ENCODE results near the gene BCAP29. TPM values are rescaled to one million over a fixed set of nuclear protein-coding genes. Genes with fewer than 3 reads are reported as not detected.

BCAP29 gene
- total RNA-seq, 1 experiment from 2014 or later, result 43.2 TPM

GRCh38 chr7:107591421-107591820, 11.4 kb downstream of the BCAP29 start:
- Histone ChIP-seq H3K9me3 (ENCODE audit: control insufficient read depth in 1 of 2, insufficient read depth in 1 of 2, low read depth in 1 of 2, low read length in 2 of 2) (no peaks in the 10 kb centered on the region), H3K36me3 (ENCODE audit: control insufficient read depth in 1 of 2, insufficient read depth in 2 of 2, low read length in 2 of 2) (peaks cover 0 to 16% of the 10 kb centered on the region in 2 experiments; a peak in 1 of 4 replicates), H3K27me3 (ENCODE audit: insufficient read depth, low read length) (no peaks in the 10 kb centered on the region), H3K4me1 (ENCODE audit: control insufficient read depth in 1 of 2, insufficient read depth in 2 of 2, low read length in 2 of 2) (no peaks in the 10 kb centered on the region), H3K4me2 (ENCODE audit: low read length) (no peak overlapping the region), H3K27ac (ENCODE audit: low read depth, low read length) (no peak overlapping the region), H3K79me2 (ENCODE audit: insufficient read depth, low read length) (peaks cover 6% of the 10 kb centered on the region; the same call in 1 of the 2 replicates), H3K9me2 (ENCODE audit: insufficient read depth) (no peaks in the 10 kb centered on the region), H3K9ac (ENCODE audit: low read length) (no peak overlapping the region), H4K20me1 (ENCODE audit: insufficient read depth) (no peaks in the 10 kb centered on the region), H3K4me3 (replicated peaks in 1 of 2; ENCODE audit: low read depth in 1 of 2, low read length in 2 of 2) (no peak overlapping the region), H2AFZ (ENCODE audit: low read depth, low read length, poor library complexity, severe bottlenecking) (no peak overlapping the region)
- BruUV-seq (replicated peaks), result no TSS peak
- ChIA-PET CTCF (no interaction called here), RAD21 (ENCODE audit: low non-redundant PET in 1 of 2, low total read pairs in 2 of 2, uncharacterized antibody in 2 of 2, unreplicated experiment in 2 of 2) (no interaction called here), POLR2A (no interaction called here)
- DNase-seq (ENCODE audit: low read depth, low spot score), result no peak
- no peak for ATAC-seq
- TF ChIP-seq SIN3A (IDR thresholded peaks at IDR 0.05; ENCODE audit: low read depth), result no peak
- intact Hi-C loops (cut with micrococcal nuclease), result loop anchor here (10.0 kb wide), 1 partner anchor 337 kb away; no protein-coding TSS in a partner anchor

- POLR2A ChIA-PET, result no interaction called here
Measured at GRCh38 chr7:107592361-107593024, 12.4 kb downstream of the BCAP29 start.

More at GRCh38 chr7:107592361-107593024, 12.4 kb downstream of the BCAP29 start:
- ATAC-seq (no peak), DNase-seq (ENCODE audit: low read depth, low spot score) (no peak)
- no peak for TF ChIP-seq YY1 (IDR thresholded peaks at IDR 0.05; ENCODE audit: extremely low read depth, insufficient replicate concordance, low read depth, low read length)
- no peak for TF ChIP-seq EGR1 (IDR thresholded peaks at IDR 0.05; ENCODE audit: low read depth)
- TF ChIP-seq REST (IDR thresholded peaks at IDR 0.05; ENCODE audit: low read depth), result no peak
- no peak for TF ChIP-seq SP1 (IDR thresholded peaks at IDR 0.05; ENCODE audit: low read depth)
- TF ChIP-seq POLR2AphosphoS5 (IDR thresholded peaks at IDR 0.05; ENCODE audit: low read depth, low read length), result no peak
- Histone ChIP-seq H3K4me1 (ENCODE audit: control insufficient read depth in 1 of 2, insufficient read depth in 2 of 2, low read length in 2 of 2) (no peaks in the 10 kb centered on the region), H3K9me2 (ENCODE audit: insufficient read depth) (no peaks in the 10 kb centered on the region), H3K27me3 (ENCODE audit: insufficient read depth, low read length) (no peaks in the 10 kb centered on the region), H3K9ac (ENCODE audit: low read length) (no peak overlapping the region), H3K4me2 (ENCODE audit: low read length) (no peak overlapping the region), H4K20me1 (ENCODE audit: insufficient read depth) (no peaks in the 10 kb centered on the region), H3K79me2 (ENCODE audit: insufficient read depth, low read length) (peaks cover 6% of the 10 kb centered on the region; the same call in 1 of the 2 replicates), H3K9me3 (ENCODE audit: control insufficient read depth in 1 of 2, insufficient read depth in 1 of 2, low read depth in 1 of 2, low read length in 2 of 2) (no peaks in the 10 kb centered on the region), H3K27ac (ENCODE audit: low read depth, low read length) (no peak overlapping the region), H2AFZ (ENCODE audit: low read depth, low read length, poor library complexity, severe bottlenecking) (no peak overlapping the region), H3K4me3 (replicated peaks in 1 of 2; ENCODE audit: low read depth in 1 of 2, low read length in 2 of 2) (no peak overlapping the region), H3K36me3 (ENCODE audit: control insufficient read depth in 1 of 2, insufficient read depth in 2 of 2, low read length in 2 of 2) (peaks cover 0 to 16% of the 10 kb centered on the region in 2 experiments; a peak in 1 of 4 replicates)
- CTCF ChIA-PET, result no interaction called here
- RAD21 ChIA-PET (ENCODE audit: low non-redundant PET in 1 of 2, low total read pairs in 2 of 2, uncharacterized antibody in 2 of 2, unreplicated experiment in 2 of 2), result no interaction called here
- intact Hi-C loops (cut with micrococcal nuclease), result loop anchor here (10.0 kb wide), 1 partner anchor 338 kb away; no protein-coding TSS in a partner anchor
- BruUV-seq (replicated peaks), result no TSS peak
